HepG2 (cell line): ENCODE results near the gene SPTB.

ENCODE experiments used
- NFRKB ChIP-seq: fragments of 450-650 bp; IDR thresholded peaks from 2 replicates; pipeline ENCODE4 v1.6.1; 2017
- ZNF788 ChIP-seq: sonication (generic); formaldehyde crosslinking; IDR thresholded peaks from 2 replicates; pipeline ENCODE4 v1.5.0; 2020; ENCODE audit warnings: mild to moderate bottlenecking, missing genetic modification reagents, borderline replicate concordance

- TF ChIP-seq ZNF788 (CRISPR knock-in tag), result no peak
- TF ChIP-seq NFRKB, result no peak
These were observed 10.9 kb downstream of the SPTB start for GRCh38 chr14:64868841-64869240.
